ENCODE data around the gene SMYD2.

DNA sequence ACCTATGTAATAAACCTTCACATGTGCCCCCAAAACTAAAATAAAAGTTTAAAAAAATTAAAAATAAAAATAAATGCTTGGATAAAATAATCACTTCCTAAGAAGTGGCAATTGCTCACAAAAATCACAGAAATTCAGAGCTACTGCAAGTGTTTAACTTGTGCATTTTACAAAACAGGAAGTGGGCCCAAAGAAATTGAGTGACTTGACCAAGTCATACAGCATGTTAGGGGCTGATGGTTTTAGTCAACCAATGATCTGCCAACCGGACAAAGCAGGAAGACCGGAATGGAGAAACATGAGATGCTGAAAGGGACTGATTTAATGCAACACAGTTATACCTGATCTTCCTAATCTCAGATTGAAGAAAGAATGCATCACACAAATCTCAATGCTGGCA is 96.5 kb downstream of the SMYD2 start:
- TF ChIP-seq, protein P1, sequence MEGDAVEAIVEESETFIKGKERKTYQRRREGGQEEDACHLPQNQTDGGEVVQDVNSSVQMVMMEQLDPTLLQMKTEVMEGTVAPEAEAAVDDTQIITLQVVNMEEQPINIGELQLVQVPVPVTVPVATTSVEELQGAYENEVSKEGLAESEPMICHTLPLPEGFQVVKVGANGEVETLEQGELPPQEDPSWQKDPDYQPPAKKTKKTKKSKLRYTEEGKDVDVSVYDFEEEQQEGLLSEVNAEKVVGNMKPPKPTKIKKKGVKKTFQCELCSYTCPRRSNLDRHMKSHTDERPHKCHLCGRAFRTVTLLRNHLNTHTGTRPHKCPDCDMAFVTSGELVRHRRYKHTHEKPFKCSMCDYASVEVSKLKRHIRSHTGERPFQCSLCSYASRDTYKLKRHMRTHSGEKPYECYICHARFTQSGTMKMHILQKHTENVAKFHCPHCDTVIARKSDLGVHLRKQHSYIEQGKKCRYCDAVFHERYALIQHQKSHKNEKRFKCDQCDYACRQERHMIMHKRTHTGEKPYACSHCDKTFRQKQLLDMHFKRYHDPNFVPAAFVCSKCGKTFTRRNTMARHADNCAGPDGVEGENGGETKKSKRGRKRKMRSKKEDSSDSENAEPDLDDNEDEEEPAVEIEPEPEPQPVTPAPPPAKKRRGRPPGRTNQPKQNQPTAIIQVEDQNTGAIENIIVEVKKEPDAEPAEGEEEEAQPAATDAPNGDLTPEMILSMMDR (conservative IDR thresholded peaks at IDR 0.05; ENCODE audit: low read length) = no peak
- TF ChIP-seq EZH2phosphoT487 (IDR thresholded peaks at IDR 0.05; ENCODE audit: borderline replicate concordance, low read depth, low read length) = no peak

Data from OCI-LY7 (cell line).